Endothelial cell of umbilical vein (primary cell): ENCODE measurements around the gene FBN2. TPM values are rescaled to one million over a fixed set of nuclear protein-coding genes. Genes with fewer than 3 reads are reported as not detected.

ENCODE experiments used
- BruUV-seq: library from RNA; stranded (reverse); fragments of 400-500 nt; replicated peaks from 2 replicates; lab custom pipeline; 2021; lab: Mats Ljungman, UMichigan
- CTCF ChIA-PET: fragments of 300-600, 350-600 bp; sonication (Branson Sonifier 250); formaldehyde crosslinking; loops from one replicate; lab custom pipeline; 2021; ENCODE audit warnings: antibody characterized with exemption, inconsistent platforms; lab: Charles Lee
- POLR2A ChIA-PET: fragments of 300-600, 350-600 bp; sonication (Branson Sonifier 250); formaldehyde crosslinking; loops from one replicate; lab custom pipeline; 2021; ENCODE audit warnings: antibody characterized with exemption, inconsistent platforms; lab: Charles Lee
- DNase-seq: peaks from one replicate; pipeline ENCODE4 v3.0.0-alpha.2; 2011; ENCODE audit warnings: low read depth, low spot score
- FAIRE-seq: peaks from 2 replicates; lab custom pipeline; 2011; peaks lifted over from hg19 to GRCh38; lab: Jason Lieb, UNC
- H2AFZ ChIP-seq: 2 replicates; pipeline ENCODE4 v1.6.0; 2012; ENCODE audit warnings: low read depth, low read length, control low read depth, inconsistent platforms
- H3K27ac ChIP-seq: 2 replicates; pipeline ENCODE4 v1.5.1; 2011; ENCODE audit warnings: low read depth, mild to moderate bottlenecking, control low read depth, low read length, moderate library complexity; ENCODE audit not compliant: insufficient read depth
- H3K27me3 ChIP-seq, 2 experiments: 2 replicates each; pipeline versions ENCODE4 v1.6.0 to v1.6.1; 2011; ENCODE audit warnings: low read length in 2 of 2, mixed read lengths in 1 of 2; ENCODE audit not compliant: control insufficient read depth in 2 of 2, insufficient read depth in 2 of 2
- H3K36me3 ChIP-seq, 2 experiments: 2 replicates in 1 of 2; 3 replicates in 1 of 2; pipeline ENCODE4 v1.5.1; 2011; ENCODE audit warnings: low read length in 2 of 2, mild to moderate bottlenecking in 1 of 2, moderate library complexity in 1 of 2; ENCODE audit not compliant: control insufficient read depth in 2 of 2, insufficient read depth in 2 of 2; ENCODE audit errors: extremely low read depth in 1 of 2
- H3K4me1 ChIP-seq: 3 replicates; pipeline ENCODE4 v1.5.1; 2011; ENCODE audit warnings: mild to moderate bottlenecking, low read length; ENCODE audit not compliant: control insufficient read depth, insufficient read depth; ENCODE audit errors: extremely low read depth
- H3K4me2 ChIP-seq: 2 replicates; pipeline ENCODE4 v1.6.1; 2011; ENCODE audit warnings: low read length, control low read depth, mixed read lengths; ENCODE audit not compliant: insufficient read depth
- H3K4me3 ChIP-seq, 3 experiments: fragments of 200-600 bp in 1 of 3; sonication (generic), shearing (Covaris generic) in 1 of 3; replicated peaks in 1 of 3; 2 replicates each; pipeline ENCODE4 v1.5.1; 2011 to 2016; ENCODE audit warnings: control low read depth in 3 of 3, low read length in 3 of 3, mild to moderate bottlenecking in 2 of 3, inconsistent platforms in 1 of 3, low read depth in 1 of 3, moderate library complexity in 1 of 3; ENCODE audit not compliant: insufficient read depth in 1 of 3
- H3K79me2 ChIP-seq: 2 replicates; pipeline ENCODE4 v1.6.0; 2012; ENCODE audit warnings: low read length, inconsistent platforms; ENCODE audit not compliant: control insufficient read depth, insufficient read depth
- H3K9ac ChIP-seq: replicated peaks from 2 replicates; pipeline ENCODE3; 2011; ENCODE audit warnings: low read length, control low read depth; ENCODE audit not compliant: insufficient read depth; ENCODE audit errors: extremely low read depth
- H3K9me1 ChIP-seq: replicated peaks from 3 replicates; pipeline ENCODE4 v1.6.0; 2011; ENCODE audit warnings: mild to moderate bottlenecking, low read length; ENCODE audit not compliant: control insufficient read depth, insufficient read depth; ENCODE audit errors: extremely low read depth
- H3K9me3 ChIP-seq: replicated peaks from 2 replicates; pipeline ENCODE4 v1.5.1; 2012; ENCODE audit warnings: low read length, inconsistent platforms; ENCODE audit not compliant: control insufficient read depth, insufficient read depth
- H4K20me1 ChIP-seq: replicated peaks from 2 replicates; pipeline ENCODE3; 2011; ENCODE audit warnings: mild to moderate bottlenecking, low read length; ENCODE audit not compliant: control insufficient read depth, insufficient read depth; ENCODE audit errors: extremely low read depth
- CTCF ChIP-seq, 2 donors: IDR thresholded peaks; 1 replicate in 1 of 2; 2 replicates in 1 of 2; pipeline ENCODE4 v1.5.1; 2011; ENCODE audit warnings: low read length in 2 of 2, mild to moderate bottlenecking in 2 of 2, moderate library complexity in 2 of 2, control low read depth in 1 of 2, inconsistent platforms in 1 of 2, low read depth in 1 of 2; ENCODE audit not compliant: insufficient read depth in 1 of 2; ENCODE audit errors: extremely low read depth in 1 of 2
- EZH2 ChIP-seq: IDR thresholded peaks from 2 replicates; pipeline ENCODE4 v1.6.1; 2012; ENCODE audit warnings: borderline replicate concordance, low read depth, mild to moderate bottlenecking, moderate library complexity, low read length, inconsistent platforms; ENCODE audit not compliant: severe bottlenecking
- FOS ChIP-seq: IDR thresholded peaks from 2 replicates; pipeline ENCODE4 v1.6.1; 2011; ENCODE audit warnings: mild to moderate bottlenecking, low read length, moderate library complexity, borderline replicate concordance; ENCODE audit not compliant: insufficient read depth
- GATA2 ChIP-seq: IDR thresholded peaks from 2 replicates; pipeline ENCODE4 v1.7.0; 2011; ENCODE audit warnings: low read depth, mild to moderate bottlenecking, moderate library complexity, mixed read lengths, low read length; ENCODE audit not compliant: insufficient read length, insufficient read depth
- JUN ChIP-seq: IDR thresholded peaks from 2 replicates; pipeline ENCODE4 v1.6.1; 2011; ENCODE audit warnings: borderline replicate concordance, low read depth; ENCODE audit not compliant: insufficient read length, insufficient read depth
- MYC ChIP-seq: IDR thresholded peaks from one replicate; pipeline ENCODE4 v1.6.1; 2011; ENCODE audit warnings: mild to moderate bottlenecking, low read depth, low read length
- POLR2A ChIP-seq: IDR thresholded peaks from 2 replicates; pipeline ENCODE4 v1.6.1; 2012; ENCODE audit warnings: low read depth, mild to moderate bottlenecking, control low read depth, low read length
- POLR2AphosphoS5 ChIP-seq: IDR thresholded peaks from 2 replicates; pipeline ENCODE4 v1.6.1; 2012; ENCODE audit warnings: low read depth, mild to moderate bottlenecking, control low read depth, low read length, moderate library complexity; ENCODE audit not compliant: insufficient read depth
- dilution Hi-C: fragments of 300-500 bp; cut with MboI; formaldehyde crosslinking; loops from one replicate; pipeline ENCODE4 v1.15.0; 2019; ENCODE audit warnings: low sequenced_read_pairs; ENCODE audit not compliant: extremely low pct_ligation_motif_present
- intact Hi-C: fragments of 100-400 bp; cut with micrococcal nuclease; formaldehyde crosslinking; loops from one replicate; pipeline ENCODE4 v1.10.0; 2022
- polyA plus RNA-seq, 4 experiments: library from polyadenylated mRNA; depleted of rRNA in 3 of 4; stranded (reverse) in 3 of 4; unstranded in 1 of 4; fragments of >200 nt; gene quantifications; 2 replicates each; pipeline versions ENCODE4 v1.2.1 to v1.2.3, GENCODE V29; 2011 to 2012; ENCODE audit warnings: missing spikeins in 1 of 4
- total RNA-seq: library from RNA; stranded (reverse); gene quantifications from 2 replicates; pipeline ENCODE4 v1.2.3, GENCODE V29; 2021
- TF ChIP-seq, protein P1 (sequence below): IDR thresholded peaks from 2 replicates; pipeline ENCODE4 v1.6.1; 2011; ENCODE audit not compliant: insufficient read depth, insufficient read length

The FBN2 gene
- total and polyA plus RNA-seq, 2 donors (not counting 3 experiments of a cell fraction or from before 2014, with no cell fraction given), result 21.8 to 57.4 TPM

GRCh38 chr5:128572051-128572929 lies 34.2 kb upstream of the FBN2 start:
- H3K27me3 ChIP-seq, result no peaks in the 10 kb centered on the region

More at GRCh38 chr5:128572051-128572929, 34.2 kb upstream of the FBN2 start:
- Histone ChIP-seq H3K4me1 (no peaks in the 10 kb centered on the region), H3K36me3 (no peaks in the 10 kb centered on the region), H2AFZ (no peak overlapping the region), H3K4me2 (no peak overlapping the region), H3K9me1 (no peaks in the 10 kb centered on the region), H4K20me1 (no peaks in the 10 kb centered on the region), H3K9ac (no peak overlapping the region), H3K27ac (no peak overlapping the region), H3K79me2 (no peaks in the 10 kb centered on the region), H3K9me3 (no peaks in the 10 kb centered on the region), H3K4me3 (no peak overlapping the region)
- TF ChIP-seq EZH2 (no peak), JUN (no peak), POLR2A (no peak), POLR2AphosphoS5 (no peak), FOS (no peak), GATA2 (no peak), CTCF (IDR thresholded peaks at IDR 0.05; ENCODE audit: extremely low read depth in 1 of 2, insufficient read depth in 1 of 2, low read depth in 1 of 2, low read length in 2 of 2) (no peak), MYC (no peak)
- TF ChIP-seq, protein P1, sequence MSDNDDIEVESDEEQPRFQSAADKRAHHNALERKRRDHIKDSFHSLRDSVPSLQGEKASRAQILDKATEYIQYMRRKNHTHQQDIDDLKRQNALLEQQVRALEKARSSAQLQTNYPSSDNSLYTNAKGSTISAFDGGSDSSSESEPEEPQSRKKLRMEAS, result no peak
- no peak for DNase-seq
- ChIA-PET CTCF (interaction anchor here (0.8 kb wide), 1 partner anchor 11 kb away, joined by 3 read pairs; no protein-coding TSS in a partner anchor), POLR2A (no interaction called here)
- no peak for FAIRE-seq
- no TSS peak for BruUV-seq
- dilution Hi-C loops, result no loop called here
- intact Hi-C loops, result no loop called here
